ENCODE data around the gene TBC1D14.

DNA sequence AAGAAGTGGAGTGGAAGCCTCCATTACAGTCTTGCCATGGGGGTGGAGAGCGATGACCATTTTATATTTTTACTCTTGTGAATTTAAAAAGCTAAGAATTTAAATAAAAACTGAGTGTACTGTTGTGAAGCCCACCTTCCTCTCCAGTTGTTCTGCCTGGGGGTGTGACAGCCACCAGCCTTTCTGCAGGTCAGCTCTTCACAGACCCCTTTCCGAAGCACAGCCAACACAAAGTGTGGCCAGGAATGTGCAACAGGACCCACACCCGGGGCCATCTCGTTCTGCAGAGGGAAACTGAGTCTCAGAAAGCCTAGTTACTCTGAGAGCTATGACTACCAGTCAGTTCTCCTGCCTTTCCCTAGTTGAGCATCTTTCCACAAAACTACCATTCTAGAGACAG, 156.9 kb downstream of the TBC1D14 start:
- TF ChIP-seq CTCF (conservative IDR thresholded peaks at IDR 0.05; ENCODE audit: low read depth, low read length) = no peak
- no peak for TF ChIP-seq EZH2 (IDR thresholded peaks at IDR 0.05; ENCODE audit: borderline replicate concordance, low read depth, low read length, poor library complexity, severe bottlenecking)
